ENCODE results near the gene UTP3.
"Not testable (repeated sequence)": the region's sequence is repeated elsewhere in the genome, so short reads cannot be mapped to it uniquely, and the experiment has no call there.

Gene UTP3, protein sequence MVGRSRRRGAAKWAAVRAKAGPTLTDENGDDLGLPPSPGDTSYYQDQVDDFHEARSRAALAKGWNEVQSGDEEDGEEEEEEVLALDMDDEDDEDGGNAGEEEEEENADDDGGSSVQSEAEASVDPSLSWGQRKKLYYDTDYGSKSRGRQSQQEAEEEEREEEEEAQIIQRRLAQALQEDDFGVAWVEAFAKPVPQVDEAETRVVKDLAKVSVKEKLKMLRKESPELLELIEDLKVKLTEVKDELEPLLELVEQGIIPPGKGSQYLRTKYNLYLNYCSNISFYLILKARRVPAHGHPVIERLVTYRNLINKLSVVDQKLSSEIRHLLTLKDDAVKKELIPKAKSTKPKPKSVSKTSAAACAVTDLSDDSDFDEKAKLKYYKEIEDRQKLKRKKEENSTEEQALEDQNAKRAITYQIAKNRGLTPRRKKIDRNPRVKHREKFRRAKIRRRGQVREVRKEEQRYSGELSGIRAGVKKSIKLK

DNA sequence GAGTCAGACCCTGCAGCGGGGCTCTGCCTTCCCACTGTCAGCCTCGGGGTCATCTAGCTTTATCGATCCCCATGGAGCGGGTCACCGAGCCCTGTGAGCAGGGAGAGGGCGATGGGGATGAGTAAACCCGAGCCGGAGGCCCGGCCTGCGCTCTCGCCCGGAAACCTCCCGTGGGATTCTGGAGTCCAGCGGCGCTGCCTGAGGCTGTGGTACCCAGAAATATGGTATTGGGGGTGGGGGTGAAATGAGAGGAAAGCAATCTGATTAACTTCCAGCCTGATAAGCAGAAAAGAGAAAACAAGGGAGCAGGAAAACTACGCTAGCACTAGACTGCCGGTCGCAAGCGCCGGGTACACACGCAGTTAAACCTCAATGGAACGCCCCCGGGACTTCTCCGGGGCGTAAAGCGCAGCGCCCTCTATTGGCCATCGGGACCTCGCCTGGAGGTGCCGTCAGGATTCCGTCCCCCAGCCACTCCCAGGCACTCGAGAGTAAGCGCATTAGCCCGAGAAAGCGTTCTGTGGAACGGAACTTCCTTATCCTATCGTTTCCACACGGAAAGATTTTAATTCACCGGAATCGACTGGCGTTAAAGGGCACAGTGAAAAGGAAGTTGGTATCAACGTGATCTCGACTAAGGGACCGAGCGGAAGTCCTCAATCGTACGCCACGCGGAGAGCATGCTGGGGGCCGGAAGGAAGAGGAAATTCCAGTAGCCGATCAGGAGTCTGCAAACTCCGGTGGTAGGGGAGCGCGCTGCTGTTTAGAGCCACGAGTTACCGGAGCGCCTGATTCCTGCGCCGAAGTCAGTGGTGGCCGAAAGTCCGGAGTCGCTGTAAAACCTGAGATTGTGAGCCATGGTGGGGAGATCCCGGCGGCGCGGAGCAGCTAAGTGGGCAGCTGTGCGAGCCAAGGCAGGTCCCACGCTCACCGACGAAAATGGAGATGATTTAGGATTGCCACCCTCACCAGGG is at the start of gene UTP3:
Gene UTP3 (plus strand): TSS at position 712 of the 974 bp plus-strand sequence. CDS start 146 bp downstream, at position 858.
- TF ChIP-seq ARNTL (CRISPR knock-in tag; IDR thresholded peaks at IDR 0.05; ENCODE audit: borderline replicate concordance, low read depth) (no peak), ZNF565 (CRISPR knock-in tag; conservative IDR thresholded peaks at IDR 0.05; ENCODE audit: low read depth) (no peak), ZNF8 (CRISPR knock-in tag; IDR thresholded peaks at IDR 0.05) (no peak), SNAI2 (CRISPR knock-in tag; IDR thresholded peaks at IDR 0.05) (no peak), RARB (CRISPR knock-in tag; IDR thresholded peaks at IDR 0.05) (no peak), PPARA (CRISPR knock-in tag; IDR thresholded peaks at IDR 0.05; ENCODE audit: borderline replicate concordance) (no peak)
- peak; percentile 98 for ATAC-seq

DNA sequence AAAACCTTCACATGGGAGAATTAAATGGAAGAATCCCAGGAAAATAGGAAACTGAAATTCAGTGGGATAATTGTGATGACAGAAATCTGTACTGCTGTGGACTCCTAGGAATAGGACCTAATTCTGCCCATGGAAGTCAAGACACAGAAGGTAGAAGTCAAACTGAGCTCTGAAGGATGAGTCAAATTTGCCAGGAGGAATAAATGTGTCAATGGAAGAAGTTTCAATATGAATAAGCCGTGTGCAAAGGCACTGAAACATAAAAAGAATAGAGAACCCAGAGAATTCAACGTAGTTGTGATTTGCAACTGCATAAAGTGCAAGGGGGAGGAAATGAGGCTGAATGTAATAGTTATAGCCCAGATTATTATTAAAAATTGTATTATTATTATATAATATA is 48.1 kb upstream of the UTP3 start:
- ATAC-seq = no peak

DNA sequence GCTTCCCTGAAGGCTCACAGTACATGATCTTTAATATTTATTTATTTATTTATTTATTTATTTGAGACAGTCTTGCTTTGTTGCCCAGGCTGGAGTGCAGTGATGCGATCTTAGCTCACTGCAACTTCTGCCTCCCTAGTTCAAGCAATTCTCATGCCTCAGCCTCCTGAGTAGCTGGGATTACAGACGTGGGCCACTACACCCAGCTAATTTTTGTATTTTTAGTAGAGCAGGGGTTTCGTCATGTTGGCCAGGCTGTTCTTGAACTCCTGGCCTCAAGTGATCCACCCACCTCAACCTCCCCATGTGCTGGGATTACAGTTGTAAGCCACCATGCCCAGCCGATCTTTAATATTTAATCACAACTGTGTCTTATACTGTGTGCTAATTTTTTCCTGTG is 37.6 kb upstream of the UTP3 start:
- not testable (repeated sequence) for ATAC-seq

More for the DNA sequence above, 48.1 kb upstream of the UTP3 start:
- no peak for TF ChIP-seq ESRRG (CRISPR knock-in tag; IDR thresholded peaks at IDR 0.05)
- no peak for TF ChIP-seq TCF4 (CRISPR knock-in tag; IDR thresholded peaks at IDR 0.05; ENCODE audit: borderline replicate concordance)
- TF ChIP-seq ZNF8 (CRISPR knock-in tag; IDR thresholded peaks at IDR 0.05) = no peak

DNA sequence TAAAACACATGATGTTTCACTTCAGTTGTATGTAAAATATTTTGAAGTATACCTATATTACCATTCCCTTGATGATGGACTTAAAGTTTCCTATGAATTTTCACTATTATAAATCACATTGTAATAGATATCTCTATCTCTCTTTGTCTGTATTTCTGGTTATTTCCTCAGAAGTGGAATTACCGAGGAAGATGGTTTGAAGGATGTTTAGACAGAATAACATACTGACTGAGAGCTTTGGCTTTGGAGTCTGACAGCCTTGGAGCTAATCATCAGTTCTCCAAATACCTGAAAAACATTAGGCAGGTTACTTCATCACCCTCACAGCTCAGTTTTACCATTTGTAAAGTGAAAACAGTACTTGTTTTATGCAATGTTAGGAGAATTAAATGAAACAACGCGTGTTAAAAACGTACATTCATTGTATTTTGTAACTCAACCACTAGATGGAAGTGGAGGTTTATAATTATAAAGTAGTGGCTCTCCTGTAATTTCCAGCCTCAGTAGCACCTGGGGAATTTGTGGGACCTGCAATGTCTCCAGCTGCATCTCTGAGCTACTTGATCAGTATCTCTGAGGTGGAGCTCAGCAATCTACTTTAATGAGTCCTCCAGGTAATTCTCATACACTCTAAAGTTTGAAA is 36.3 kb upstream of the UTP3 start:
- peak; percentile 78 for ATAC-seq

DNA sequence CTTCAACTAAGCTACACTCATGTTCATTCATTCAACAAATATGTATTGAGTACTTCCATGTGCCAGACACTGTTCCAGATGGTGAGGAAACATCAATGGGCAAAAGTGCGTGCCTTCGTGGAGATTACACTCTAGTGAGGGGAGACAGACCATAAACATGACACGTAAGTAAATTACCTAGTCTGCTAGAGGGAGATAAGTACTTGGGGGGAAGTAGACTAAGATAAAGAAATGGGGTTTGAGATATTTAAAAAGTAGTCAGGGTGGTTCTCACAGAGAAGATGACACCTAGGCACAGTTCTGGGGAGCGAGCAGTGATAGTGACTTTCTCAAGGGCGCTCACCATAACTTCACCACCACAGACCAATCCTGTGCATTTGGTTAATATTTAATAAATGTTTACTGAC is 33.7 kb upstream of the UTP3 start:
- ATAC-seq = no peak
- TF ChIP-seq CSDC2 (CRISPR knock-in tag; IDR thresholded peaks at IDR 0.05) (no peak), ARNTL (CRISPR knock-in tag; IDR thresholded peaks at IDR 0.05; ENCODE audit: borderline replicate concordance, low read depth) (no peak), ZNF70 (CRISPR knock-in tag; IDR thresholded peaks at IDR 0.05) (no peak), TOX (CRISPR knock-in tag; IDR thresholded peaks at IDR 0.05; ENCODE audit: borderline replicate concordance) (no peak), OSR1 (CRISPR knock-in tag; IDR thresholded peaks at IDR 0.05) (no peak), SNAI2 (CRISPR knock-in tag; IDR thresholded peaks at IDR 0.05) (no peak), RARB (CRISPR knock-in tag; IDR thresholded peaks at IDR 0.05) (no peak), ZNF565 (CRISPR knock-in tag; conservative IDR thresholded peaks at IDR 0.05; ENCODE audit: low read depth) (no peak), ESRRG (CRISPR knock-in tag; IDR thresholded peaks at IDR 0.05) (no peak)
- TF ChIP-seq, protein P1, sequence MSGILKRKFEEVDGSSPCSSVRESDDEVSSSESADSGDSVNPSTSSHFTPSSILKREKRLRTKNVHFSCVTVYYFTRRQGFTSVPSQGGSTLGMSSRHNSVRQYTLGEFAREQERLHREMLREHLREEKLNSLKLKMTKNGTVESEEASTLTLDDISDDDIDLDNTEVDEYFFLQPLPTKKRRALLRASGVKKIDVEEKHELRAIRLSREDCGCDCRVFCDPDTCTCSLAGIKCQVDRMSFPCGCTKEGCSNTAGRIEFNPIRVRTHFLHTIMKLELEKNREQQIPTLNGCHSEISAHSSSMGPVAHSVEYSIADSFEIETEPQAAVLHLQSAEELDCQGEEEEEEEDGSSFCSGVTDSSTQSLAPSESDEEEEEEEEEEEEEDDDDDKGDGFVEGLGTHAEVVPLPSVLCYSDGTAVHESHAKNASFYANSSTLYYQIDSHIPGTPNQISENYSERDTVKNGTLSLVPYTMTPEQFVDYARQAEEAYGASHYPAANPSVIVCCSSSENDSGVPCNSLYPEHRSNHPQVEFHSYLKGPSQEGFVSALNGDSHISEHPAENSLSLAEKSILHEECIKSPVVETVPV (CRISPR knock-in tag; IDR thresholded peaks at IDR 0.05) = no peak
- TF ChIP-seq, protein P2, sequence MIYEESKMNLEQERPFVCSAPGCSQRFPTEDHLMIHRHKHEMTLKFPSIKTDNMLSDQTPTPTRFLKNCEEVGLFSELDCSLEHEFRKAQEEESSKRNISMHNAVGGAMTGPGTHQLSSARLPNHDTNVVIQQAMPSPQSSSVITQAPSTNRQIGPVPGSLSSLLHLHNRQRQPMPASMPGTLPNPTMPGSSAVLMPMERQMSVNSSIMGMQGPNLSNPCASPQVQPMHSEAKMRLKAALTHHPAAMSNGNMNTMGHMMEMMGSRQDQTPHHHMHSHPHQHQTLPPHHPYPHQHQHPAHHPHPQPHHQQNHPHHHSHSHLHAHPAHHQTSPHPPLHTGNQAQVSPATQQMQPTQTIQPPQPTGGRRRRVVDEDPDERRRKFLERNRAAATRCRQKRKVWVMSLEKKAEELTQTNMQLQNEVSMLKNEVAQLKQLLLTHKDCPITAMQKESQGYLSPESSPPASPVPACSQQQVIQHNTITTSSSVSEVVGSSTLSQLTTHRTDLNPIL (CRISPR knock-in tag; IDR thresholded peaks at IDR 0.05; ENCODE audit: low read depth) = no peak
- TF ChIP-seq, protein P3, sequence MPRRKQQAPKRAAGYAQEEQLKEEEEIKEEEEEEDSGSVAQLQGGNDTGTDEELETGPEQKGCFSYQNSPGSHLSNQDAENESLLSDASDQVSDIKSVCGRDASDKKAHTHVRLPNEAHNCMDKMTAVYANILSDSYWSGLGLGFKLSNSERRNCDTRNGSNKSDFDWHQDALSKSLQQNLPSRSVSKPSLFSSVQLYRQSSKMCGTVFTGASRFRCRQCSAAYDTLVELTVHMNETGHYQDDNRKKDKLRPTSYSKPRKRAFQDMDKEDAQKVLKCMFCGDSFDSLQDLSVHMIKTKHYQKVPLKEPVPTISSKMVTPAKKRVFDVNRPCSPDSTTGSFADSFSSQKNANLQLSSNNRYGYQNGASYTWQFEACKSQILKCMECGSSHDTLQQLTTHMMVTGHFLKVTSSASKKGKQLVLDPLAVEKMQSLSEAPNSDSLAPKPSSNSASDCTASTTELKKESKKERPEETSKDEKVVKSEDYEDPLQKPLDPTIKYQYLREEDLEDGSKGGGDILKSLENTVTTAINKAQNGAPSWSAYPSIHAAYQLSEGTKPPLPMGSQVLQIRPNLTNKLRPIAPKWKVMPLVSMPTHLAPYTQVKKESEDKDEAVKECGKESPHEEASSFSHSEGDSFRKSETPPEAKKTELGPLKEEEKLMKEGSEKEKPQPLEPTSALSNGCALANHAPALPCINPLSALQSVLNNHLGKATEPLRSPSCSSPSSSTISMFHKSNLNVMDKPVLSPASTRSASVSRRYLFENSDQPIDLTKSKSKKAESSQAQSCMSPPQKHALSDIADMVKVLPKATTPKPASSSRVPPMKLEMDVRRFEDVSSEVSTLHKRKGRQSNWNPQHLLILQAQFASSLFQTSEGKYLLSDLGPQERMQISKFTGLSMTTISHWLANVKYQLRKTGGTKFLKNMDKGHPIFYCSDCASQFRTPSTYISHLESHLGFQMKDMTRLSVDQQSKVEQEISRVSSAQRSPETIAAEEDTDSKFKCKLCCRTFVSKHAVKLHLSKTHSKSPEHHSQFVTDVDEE (CRISPR knock-in tag; IDR thresholded peaks at IDR 0.05) = no peak

More for the DNA sequence above, 36.3 kb upstream of the UTP3 start:
- TF ChIP-seq OSR1 (CRISPR knock-in tag; IDR thresholded peaks at IDR 0.05) = no peak
- no peak for TF ChIP-seq ZNF8 (CRISPR knock-in tag; IDR thresholded peaks at IDR 0.05)
- TF ChIP-seq ARNTL (CRISPR knock-in tag; IDR thresholded peaks at IDR 0.05; ENCODE audit: borderline replicate concordance, low read depth) = no peak
- no peak for TF ChIP-seq ZC3H10 (CRISPR knock-in tag; IDR thresholded peaks at IDR 0.05)
- no peak for TF ChIP-seq CSDC2 (CRISPR knock-in tag; IDR thresholded peaks at IDR 0.05)
- no peak for TF ChIP-seq TOX (CRISPR knock-in tag; IDR thresholded peaks at IDR 0.05; ENCODE audit: borderline replicate concordance)
- TF ChIP-seq ZNF565 (CRISPR knock-in tag; conservative IDR thresholded peaks at IDR 0.05; ENCODE audit: low read depth) = no peak
- no peak for TF ChIP-seq SNAI2 (CRISPR knock-in tag; IDR thresholded peaks at IDR 0.05)
- TF ChIP-seq, protein P3 (CRISPR knock-in tag; IDR thresholded peaks at IDR 0.05) = no peak
- TF ChIP-seq RARB (CRISPR knock-in tag; IDR thresholded peaks at IDR 0.05) = no peak
- no peak for TF ChIP-seq TCF4 (CRISPR knock-in tag; IDR thresholded peaks at IDR 0.05; ENCODE audit: borderline replicate concordance)
